GM12872 (cell line): ENCODE data around the gene C1orf167.

ENCODE experiments used
- TF ChIP-seq, protein P1 (sequence below): IDR thresholded peaks from 3 replicates; pipeline ENCODE4 v1.5.1; 2011; ENCODE audit warnings: low read depth, mild to moderate bottlenecking, low read length, moderate library complexity; ENCODE audit not compliant: insufficient read depth

C1orf167 gene

DNA sequence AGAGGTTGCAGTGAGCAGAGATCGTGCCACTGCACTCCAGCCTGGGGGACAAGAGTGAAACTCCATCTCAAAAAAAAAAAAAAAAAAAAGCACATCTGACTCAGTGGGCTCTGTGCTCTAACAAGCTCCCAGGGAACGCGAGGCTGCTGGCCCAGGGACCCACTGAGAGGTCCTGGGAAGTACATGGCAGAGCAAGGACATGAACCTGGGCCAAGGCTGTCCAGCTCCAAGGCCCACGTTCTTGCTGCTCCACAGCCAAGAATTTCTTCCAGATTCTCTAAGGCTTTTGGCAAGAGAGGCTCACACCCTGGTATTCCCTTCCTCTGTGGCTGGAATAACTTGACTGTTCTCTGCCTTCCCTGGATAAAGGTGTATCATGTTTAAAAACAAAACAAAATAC is 41.5 kb upstream of the C1orf167 start:
- TF ChIP-seq, protein P1, sequence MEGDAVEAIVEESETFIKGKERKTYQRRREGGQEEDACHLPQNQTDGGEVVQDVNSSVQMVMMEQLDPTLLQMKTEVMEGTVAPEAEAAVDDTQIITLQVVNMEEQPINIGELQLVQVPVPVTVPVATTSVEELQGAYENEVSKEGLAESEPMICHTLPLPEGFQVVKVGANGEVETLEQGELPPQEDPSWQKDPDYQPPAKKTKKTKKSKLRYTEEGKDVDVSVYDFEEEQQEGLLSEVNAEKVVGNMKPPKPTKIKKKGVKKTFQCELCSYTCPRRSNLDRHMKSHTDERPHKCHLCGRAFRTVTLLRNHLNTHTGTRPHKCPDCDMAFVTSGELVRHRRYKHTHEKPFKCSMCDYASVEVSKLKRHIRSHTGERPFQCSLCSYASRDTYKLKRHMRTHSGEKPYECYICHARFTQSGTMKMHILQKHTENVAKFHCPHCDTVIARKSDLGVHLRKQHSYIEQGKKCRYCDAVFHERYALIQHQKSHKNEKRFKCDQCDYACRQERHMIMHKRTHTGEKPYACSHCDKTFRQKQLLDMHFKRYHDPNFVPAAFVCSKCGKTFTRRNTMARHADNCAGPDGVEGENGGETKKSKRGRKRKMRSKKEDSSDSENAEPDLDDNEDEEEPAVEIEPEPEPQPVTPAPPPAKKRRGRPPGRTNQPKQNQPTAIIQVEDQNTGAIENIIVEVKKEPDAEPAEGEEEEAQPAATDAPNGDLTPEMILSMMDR: no peak

DNA sequence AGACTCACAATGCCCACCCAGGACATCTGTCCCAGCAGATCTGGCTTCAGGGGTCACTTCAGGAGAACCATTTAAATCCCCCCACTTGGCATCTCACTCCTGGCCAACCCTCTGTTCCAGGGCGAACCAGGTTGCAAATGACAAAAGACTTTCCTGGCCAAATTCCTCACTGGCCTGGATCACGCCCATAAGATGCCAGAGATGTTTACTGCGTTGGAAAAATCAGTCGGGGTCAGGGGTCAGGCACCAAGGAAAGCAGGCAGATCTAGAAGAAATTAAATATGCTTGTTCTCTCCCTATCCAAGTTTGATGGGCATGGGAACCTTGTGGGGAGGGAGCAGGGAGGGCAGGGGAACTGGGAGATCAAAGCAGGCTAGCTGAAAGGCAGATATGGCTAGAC is 40.7 kb upstream of the C1orf167 start:
- TF ChIP-seq, protein P1: no peak

DNA sequence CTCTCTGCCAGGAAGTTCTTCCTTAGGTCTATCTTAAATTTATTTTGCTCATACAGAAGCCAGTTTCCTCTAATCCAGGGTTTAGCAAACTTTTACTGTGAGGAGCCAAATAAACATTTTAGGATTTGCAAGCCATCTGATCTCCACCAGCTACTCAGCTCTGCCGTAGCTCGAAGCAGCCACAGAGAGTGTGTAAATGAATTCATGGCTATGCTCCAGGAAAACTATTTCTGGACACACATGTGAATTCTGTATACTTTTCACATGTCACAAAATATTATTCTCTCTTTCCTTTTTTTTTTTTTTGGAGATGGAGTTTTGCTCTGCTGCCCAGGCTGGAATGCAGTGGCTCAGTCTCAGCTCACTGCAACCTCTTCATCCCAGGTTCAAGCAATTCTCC is 39.5 kb upstream of the C1orf167 start:
- TF ChIP-seq, protein P1: no peak

DNA sequence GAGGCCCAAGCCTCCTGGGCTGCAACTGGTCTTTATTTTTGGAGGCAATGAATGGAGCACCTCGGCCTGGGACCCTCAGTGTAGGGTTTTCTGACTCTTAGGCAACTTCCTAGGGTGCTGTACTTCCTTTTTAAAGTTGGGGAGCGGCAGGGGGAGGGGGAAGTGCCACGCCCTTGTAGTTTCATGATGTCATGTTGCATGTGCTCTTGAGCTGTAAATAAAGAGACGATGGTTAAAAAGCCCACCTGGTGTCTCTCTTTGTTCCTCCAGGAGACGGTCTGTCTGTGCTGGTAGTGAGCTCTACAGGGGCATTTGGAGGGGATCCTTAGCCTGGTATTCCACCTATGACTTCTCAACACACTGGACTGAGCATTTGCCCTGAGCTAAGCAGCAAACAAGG is 36.4 kb upstream of the C1orf167 start:
- TF ChIP-seq, protein P1: no peak

DNA sequence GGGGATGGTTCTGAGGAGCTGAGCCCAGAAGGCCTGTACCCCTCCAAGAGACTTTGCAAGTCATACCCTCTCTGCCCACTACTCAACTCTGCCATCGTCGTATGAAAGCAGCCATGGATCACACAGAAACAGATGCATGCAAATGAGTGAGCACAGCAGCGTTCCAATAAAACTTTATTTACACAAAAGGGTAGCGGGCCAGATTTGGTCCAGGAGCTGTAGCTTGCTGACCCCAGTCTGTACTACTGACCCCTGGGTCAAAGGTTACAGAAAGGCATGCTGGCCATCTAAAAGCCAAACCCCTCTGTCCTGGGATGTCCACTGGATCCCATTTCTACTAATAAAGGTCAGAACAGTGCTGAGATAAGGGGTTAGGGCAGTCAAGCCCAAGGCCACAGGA is 34.9 kb upstream of the C1orf167 start:
- TF ChIP-seq, protein P1: no peak

DNA sequence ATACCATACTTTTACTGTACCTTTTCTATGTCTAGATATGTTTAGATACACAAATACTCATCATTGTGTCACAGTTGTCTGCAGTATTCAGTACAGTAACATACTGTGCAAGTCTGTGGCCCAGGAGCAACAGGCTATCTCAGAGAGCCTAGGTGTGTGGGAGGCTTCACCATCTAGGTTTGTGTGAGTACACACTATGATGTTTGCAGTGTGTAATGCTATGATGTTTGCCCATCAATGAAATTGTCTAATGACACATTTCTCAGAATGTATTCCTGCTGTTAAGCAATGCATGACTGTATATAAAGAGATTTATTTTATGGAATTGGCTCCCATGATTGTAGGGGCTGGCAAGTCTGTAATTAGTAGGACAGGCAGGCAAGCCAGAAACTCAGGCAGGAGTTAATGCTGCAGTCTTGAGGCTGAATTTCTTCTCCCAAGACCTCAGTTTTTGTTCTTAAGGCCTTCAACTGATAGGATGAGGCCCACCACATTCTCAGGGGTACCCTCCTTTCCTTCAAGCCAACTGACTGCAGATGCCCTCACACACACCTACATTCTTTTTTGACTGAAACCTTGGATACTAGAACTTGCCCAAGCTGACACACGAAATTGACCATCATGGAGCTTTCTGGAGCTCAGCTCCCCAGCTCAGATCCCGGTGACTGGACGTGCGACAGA is 33.7 kb upstream of the C1orf167 start:
- TF ChIP-seq, protein P1: no peak

DNA sequence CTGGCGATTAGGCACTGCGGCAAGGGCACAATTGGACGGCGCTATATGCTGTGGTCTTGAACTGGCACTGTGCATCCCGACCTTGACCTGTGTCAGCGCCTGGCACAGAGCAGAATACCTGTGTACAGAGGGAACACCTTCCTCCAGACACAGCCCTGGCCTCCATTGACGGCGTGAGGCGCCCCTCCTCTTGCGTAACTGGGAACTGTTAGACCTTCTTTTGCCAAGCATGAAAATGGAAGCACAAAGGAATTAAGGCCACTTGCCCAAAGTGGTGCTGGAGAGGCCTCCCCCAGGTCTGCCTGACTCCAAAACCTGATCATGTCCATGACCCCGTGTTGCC is 32.9 kb upstream of the C1orf167 start:
- TF ChIP-seq, protein P1: no peak
